MG63 (cell line): ENCODE data around the gene MYT1. TPM values are rescaled to one million over a fixed set of nuclear protein-coding genes. Genes with fewer than 3 reads are reported as not detected.
"Not testable (repeated sequence)": the region's sequence is repeated elsewhere in the genome, so short reads cannot be mapped to it uniquely, and the experiment has no call there.

ENCODE experiments used
- DNase-seq: peaks from one replicate; pipeline ENCODE4 v3.0.0-alpha.2; 2020
- H3K27me3 ChIP-seq: fragments of 250-450 bp; sonication (Bioruptor Pico); 2 replicates; pipeline ENCODE4 v1.5.1; 2020; ENCODE audit warnings: mild to moderate bottlenecking, moderate library complexity
- H3K36me3 ChIP-seq: fragments of 250-450 bp; sonication (Bioruptor Pico); 2 replicates; pipeline ENCODE4 v1.5.1; 2020; ENCODE audit warnings: mild to moderate bottlenecking, moderate library complexity
- H3K4me3 ChIP-seq: fragments of 250-450 bp; sonication (Bioruptor Pico); 2 replicates; pipeline ENCODE4 v1.5.1; 2020; ENCODE audit warnings: mild to moderate bottlenecking, moderate library complexity
- H3K9me3 ChIP-seq: fragments of 250-450 bp; sonication (Bioruptor Pico); 2 replicates; pipeline ENCODE4 v1.5.1; 2020; ENCODE audit warnings: mild to moderate bottlenecking, moderate library complexity
- total RNA-seq: library from RNA; depleted of rRNA; stranded (reverse); fragments of >200 nt; shearing (Covaris generic); gene quantifications from 2 replicates; pipeline ENCODE4 v1.2.3, GENCODE V29; 2014; ENCODE audit warnings: low replicate concordance; rRNA removed

Gene MYT1
- not detected in 2 replicates for total RNA-seq

DNA sequence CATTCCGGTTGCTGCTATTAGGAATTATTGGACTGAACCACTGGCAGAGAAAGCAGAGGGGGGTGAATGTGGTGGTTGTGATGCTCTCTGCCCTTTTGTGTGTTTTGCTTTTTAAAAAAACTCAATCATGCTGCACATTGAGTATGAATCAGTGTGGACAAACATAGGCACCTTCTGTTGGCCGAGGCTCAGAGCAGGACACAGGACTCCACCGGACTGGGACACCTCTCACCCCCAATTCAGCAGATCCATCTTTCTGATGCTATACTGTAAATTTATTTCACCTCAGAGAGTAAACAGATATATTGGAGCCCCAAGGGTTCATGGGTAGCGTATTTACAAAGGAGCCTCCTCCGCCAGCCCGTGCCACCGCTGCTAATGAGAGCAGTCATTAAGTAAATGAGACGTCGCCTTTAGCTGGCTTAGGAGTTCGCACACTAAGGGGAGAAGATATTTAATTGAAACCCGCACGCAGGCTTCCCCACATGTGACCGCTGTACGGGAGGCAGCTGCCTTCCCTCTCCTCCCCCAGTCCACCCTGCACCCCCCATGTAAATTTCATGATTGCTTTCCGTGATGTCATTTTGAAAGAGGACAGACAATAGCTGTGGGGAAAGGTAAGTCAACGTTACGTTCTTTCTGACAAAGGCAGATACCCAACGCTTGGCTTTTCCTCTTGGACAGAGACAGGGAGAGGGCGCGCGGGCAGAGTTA is at the start of gene MYT1:
Gene MYT1, plus strand, starts transcription at position 330 of the 714 bp plus-strand sequence. CDS start 34,410 bp downstream, outside the sequence.
- DNase-seq: no peak
- Histone ChIP-seq H3K36me3 (no peaks in the 10 kb centered on the region), H3K9me3 (no peaks in the 10 kb centered on the region), H3K4me3 (no peak within 1 kb of the TSS), H3K27me3 (peaks cover 28% of the 10 kb centered on the region)

- H3K36me3 ChIP-seq: no peaks in the 10 kb centered on the region
- H3K9me3 ChIP-seq: no peaks in the 10 kb centered on the region
- DNase-seq: no peak
- no peaks in the 10 kb centered on the region for H3K27me3 ChIP-seq
- H3K4me3 ChIP-seq: no peak overlapping the region
Measured at GRCh38 chr20:64115171-64115911, 48.9 kb upstream of the MYT1 start.

DNA sequence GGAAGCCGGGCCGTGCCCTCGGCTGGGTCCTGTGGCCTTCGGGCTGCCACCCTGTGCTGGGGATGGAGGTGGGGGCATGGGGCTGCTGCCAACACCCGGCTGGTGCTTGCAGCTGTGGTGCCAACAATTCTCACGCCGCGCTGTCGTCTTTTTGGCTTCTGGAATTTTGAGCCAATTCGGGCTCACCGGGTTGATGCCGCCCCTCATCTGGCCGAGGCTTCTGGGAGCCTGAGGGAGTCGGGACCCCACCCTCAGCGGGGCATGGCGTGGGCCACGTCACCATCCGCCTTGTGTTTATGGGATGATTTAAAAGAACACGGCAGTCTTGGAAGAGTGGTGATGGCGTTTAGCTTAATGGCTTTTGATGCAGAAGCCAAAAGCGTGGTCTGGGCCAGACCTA is 48.2 kb upstream of the MYT1 start:
- Histone ChIP-seq H3K27me3 (peaks cover 5% of the 10 kb centered on the region; the same call in 1 of the 2 replicates), H3K36me3 (no peaks in the 10 kb centered on the region), H3K9me3 (no peaks in the 10 kb centered on the region), H3K4me3 (no peak overlapping the region)
- DNase-seq: no peak

DNA sequence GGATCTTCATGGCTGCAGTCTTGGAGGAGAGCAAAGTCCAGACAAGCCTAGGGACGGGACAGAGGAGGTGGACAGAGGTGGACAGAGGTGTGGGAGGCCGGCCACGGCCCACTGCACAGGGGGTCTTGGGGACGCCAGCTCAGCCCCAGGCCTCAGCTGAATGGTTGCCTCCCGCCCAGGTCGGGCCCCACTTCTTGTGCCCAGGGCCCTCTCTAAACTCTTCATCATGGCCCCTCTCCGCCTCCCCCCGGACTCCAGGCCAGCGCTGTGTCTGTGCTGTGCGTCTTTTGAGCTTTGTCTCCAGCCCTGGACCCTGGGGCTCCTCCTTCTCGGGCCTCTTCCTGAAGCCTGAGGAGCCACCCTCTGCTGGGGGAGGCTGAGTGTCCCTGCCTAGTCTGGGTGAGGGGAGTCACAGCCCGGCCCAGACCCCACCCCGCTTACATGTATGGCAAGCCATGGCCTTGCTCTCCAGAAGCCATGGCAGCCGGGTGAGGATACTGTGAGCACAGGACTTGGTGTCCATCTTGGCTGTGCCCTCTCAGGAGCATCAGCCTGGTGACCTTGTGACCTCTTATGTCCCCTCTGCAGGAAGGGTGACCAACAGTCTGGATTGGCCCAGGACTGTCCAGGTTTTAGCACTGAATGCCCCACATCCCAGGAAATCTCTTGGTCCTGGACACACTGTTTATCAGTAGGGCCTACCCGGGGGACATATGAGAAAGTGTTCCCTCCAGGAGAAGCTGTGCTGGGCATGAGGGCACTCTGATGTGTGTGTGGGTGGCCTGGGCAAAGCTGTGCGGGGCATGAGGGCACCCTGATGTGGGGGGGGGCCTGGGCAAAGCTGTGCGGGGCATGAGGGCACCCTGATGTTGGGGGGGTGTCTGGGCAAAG is 47.5 kb upstream of the MYT1 start:
- Histone ChIP-seq H3K4me3 (no peak overlapping the region), H3K36me3 (no peaks in the 10 kb centered on the region), H3K9me3 (no peaks in the 10 kb centered on the region), H3K27me3 (peaks cover 6% of the 10 kb centered on the region; the same call in 1 of the 2 replicates)
- DNase-seq: no peak

DNA sequence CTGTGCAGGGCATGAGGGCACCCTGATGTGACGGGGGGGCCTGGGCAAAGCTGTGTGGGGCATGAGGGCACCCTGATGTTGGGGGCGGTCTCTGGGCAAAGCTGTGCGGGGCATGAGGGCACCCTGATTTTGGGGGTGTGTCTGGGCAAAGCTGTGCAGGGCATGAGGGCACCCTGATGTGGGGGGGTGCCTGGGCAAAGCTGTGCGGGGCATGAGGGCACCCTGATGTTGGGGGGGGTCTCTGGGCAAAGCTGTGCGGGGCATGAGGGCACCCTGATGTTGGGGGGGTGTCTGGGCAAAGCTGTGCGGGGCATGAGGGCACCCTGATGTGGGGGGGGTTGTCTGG is 46.8 kb upstream of the MYT1 start:
- not testable (repeated sequence) for H3K27me3 ChIP-seq, H3K9me3 ChIP-seq, H3K36me3 ChIP-seq, DNase-seq, H3K4me3 ChIP-seq

GRCh38 chr20:64119301-64119680 is 45.0 kb upstream of the MYT1 start:
- no peak for DNase-seq
- no peaks in the 10 kb centered on the region for H3K36me3 ChIP-seq
- no peak overlapping the region for H3K4me3 ChIP-seq
- H3K27me3 ChIP-seq: peaks cover 15% of the 10 kb centered on the region
- H3K9me3 ChIP-seq: no peaks in the 10 kb centered on the region

DNA sequence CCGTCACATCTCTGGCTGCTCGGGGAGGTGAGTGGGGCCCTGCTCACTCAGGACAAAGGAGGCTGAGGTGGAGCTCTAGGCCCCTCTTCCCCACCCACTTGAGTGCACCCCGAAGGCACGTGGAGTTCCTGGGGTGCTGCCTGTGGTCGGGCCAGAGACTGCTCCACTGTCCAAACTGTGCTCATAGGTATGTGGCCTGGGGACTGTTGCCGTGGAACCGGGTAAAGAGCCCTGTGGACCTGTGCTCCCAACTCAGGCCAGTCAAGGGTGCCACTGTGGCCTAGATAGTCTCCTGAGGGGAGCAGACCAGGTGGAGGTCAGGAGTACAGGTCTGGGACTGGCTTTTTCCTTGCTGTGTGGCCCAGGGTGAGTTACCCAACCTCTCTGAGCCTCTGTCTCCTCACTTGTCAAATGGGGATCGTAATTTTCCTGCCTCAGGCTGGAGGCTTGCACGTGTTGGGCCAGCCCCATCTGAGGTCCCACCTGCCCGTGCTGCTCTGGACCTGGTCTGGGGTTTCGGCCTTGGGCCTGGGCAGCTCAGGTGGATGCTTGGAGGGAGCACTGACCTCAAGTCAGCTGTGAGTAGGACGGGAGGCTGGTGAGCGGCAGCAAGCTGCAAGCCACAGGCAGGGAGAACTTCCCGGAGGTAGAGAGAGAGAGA is 44.4 kb upstream of the MYT1 start:
- Histone ChIP-seq H3K4me3 (no peak overlapping the region), H3K36me3 (no peaks in the 10 kb centered on the region), H3K27me3 (peaks cover 20% of the 10 kb centered on the region), H3K9me3 (no peaks in the 10 kb centered on the region)
- DNase-seq: no peak

DNA sequence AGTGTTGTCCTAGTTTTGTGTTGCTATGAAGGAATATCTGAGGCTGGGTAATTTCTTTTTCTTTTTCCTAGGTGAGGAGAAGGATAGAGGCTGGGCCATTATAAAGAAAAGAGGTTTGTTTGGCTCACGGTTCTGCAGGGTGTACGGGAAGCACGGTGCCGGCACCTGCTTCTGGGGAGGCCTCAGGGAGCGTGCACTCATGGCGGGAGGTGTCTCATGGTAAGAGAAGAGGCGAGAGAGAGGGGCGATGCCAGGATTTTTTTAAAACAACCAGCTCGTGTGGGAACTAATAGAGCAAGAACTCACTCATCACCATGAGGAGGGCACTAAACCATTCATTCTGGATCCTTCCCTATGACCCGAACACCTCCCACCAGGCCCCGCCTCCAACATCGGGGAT is 42.7 kb upstream of the MYT1 start:
- H3K27me3 ChIP-seq: peaks cover 22% of the 10 kb centered on the region
- no peak for DNase-seq
- no peaks in the 10 kb centered on the region for H3K36me3 ChIP-seq
- H3K4me3 ChIP-seq: no peak overlapping the region
- no peaks in the 10 kb centered on the region for H3K9me3 ChIP-seq

- H3K36me3 ChIP-seq, H3K9me3 ChIP-seq, DNase-seq, H3K4me3 ChIP-seq: not testable (repeated sequence)
- H3K27me3 ChIP-seq: peaks cover 22% of the 10 kb centered on the region
Measured at GRCh38 chr20:64122927-64123326, 41.3 kb upstream of the MYT1 start.

DNA sequence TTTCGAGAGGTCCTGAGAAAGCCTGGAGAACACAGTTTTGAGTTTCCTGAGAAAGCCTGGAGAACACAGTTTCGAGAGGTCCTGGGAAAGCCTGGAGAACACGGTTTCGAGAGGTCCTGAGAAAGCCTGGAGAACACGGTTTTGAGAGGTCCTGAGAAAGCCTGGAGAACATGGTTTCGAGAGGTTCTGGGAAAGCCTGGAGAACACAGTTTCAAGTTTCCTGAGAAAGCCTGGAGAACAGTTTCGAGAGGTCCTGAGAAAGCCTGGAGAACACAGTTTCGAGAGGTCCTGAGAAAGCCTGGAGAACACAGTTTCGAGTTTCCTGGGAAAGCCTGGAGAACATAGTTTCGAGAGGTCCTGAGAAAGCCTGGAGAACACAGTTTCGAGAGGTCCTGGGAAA is 40.7 kb upstream of the MYT1 start:
- H3K27me3 ChIP-seq: peaks cover 22% of the 10 kb centered on the region
- H3K4me3 ChIP-seq, H3K9me3 ChIP-seq, DNase-seq, H3K36me3 ChIP-seq: not testable (repeated sequence)

GRCh38 chr20:64129146-64129782 is 35.0 kb upstream of the MYT1 start:
- no peak for DNase-seq
- Histone ChIP-seq H3K9me3 (peaks cover 4% of the 10 kb centered on the region; the same call in 1 of the 2 replicates), H3K27me3 (peaks cover 12% of the 10 kb centered on the region), H3K36me3 (no peaks in the 10 kb centered on the region), H3K4me3 (no peak overlapping the region)

DNA sequence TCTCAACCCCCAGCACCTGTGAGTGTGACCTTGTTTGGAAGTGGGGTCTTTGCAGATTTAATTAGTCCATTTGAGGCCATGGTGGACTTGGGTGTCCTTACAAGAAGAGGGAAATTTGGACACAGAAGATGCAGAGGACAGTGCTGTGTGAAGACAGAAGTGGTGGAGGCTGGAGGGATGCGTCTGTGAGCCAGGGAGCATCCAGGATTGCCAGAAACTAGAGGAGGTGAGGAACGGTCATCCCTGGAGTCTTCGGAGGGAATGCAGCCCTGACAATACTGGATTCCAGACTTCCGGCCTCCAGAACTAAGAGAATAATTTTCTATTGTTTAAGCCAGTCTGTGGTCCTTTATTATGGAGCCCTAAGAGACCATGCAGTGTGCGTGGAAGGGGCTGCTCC is 34.0 kb upstream of the MYT1 start:
- peaks cover 5% of the 10 kb centered on the region; the same call in 1 of the 2 replicates for H3K27me3 ChIP-seq
- H3K9me3 ChIP-seq: peaks cover 4% of the 10 kb centered on the region; the same call in 1 of the 2 replicates
- no peak overlapping the region for H3K4me3 ChIP-seq
- no peak for DNase-seq
- H3K36me3 ChIP-seq: no peaks in the 10 kb centered on the region

- no peaks in the 10 kb centered on the region for H3K36me3 ChIP-seq
- DNase-seq: no peak
- H3K9me3 ChIP-seq: peaks cover 4% of the 10 kb centered on the region; the same call in 1 of the 2 replicates
- peaks cover 5% of the 10 kb centered on the region; the same call in 1 of the 2 replicates for H3K27me3 ChIP-seq
- H3K4me3 ChIP-seq: no peak overlapping the region
Measured at GRCh38 chr20:64130876-64131275, 33.4 kb upstream of the MYT1 start.

- Histone ChIP-seq H3K36me3 (no peaks in the 10 kb centered on the region), H3K9me3 (peaks cover 4% of the 10 kb centered on the region; the same call in 1 of the 2 replicates), H3K27me3 (peaks cover 5% of the 10 kb centered on the region; the same call in 1 of the 2 replicates), H3K4me3 (no peak overlapping the region)
- peak; percentile 39 for DNase-seq
Measured at GRCh38 chr20:64131406-64131805, 32.8 kb upstream of the MYT1 start.

- no peaks in the 10 kb centered on the region for H3K9me3 ChIP-seq
- H3K27me3 ChIP-seq: peaks cover 3% of the 10 kb centered on the region; the same call in 1 of the 2 replicates
- no peaks in the 10 kb centered on the region for H3K36me3 ChIP-seq
- no peak overlapping the region for H3K4me3 ChIP-seq
- DNase-seq: no peak
Measured at GRCh38 chr20:64133951-64134407, 30.3 kb upstream of the MYT1 start.

DNA sequence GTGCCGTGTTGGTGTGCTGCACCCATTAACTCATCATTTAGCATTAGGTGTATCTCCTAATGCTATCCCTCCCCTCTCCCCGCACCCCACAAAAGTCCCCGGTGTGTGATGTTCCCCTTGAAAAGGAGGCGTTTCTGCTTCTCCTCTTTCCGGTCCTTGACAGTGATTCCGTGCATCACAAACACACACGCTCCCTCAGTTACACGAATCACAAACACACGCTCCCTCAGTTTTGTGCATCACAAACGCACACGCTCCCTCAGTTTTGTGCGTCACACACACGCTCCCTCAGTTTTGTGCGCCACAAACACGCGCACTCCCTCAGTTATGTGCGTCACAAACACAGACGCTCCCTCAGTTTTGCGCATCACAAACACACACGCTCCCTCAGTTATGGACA is 29.5 kb upstream of the MYT1 start:
- H3K9me3 ChIP-seq, DNase-seq, H3K27me3 ChIP-seq, H3K4me3 ChIP-seq, H3K36me3 ChIP-seq: not testable (repeated sequence)
